HEK293 (cell line): ENCODE data around the gene CREB5.
A peak's percentile ranks its signal among the peaks of the same experiment; 100 is the strongest.

Source experiments
- CTCF ChIA-PET: fragments of 350-600 bp; formaldehyde crosslinking; extraction: SDS; loops from one replicate; lab custom pipeline; 2021; ENCODE audit warnings: antibody characterized with exemption; lab: Yijun Ruan, JAX
- POLR2A ChIA-PET: fragments of 300-600 bp; formaldehyde crosslinking; extraction: SDS; loops from one replicate; lab custom pipeline; 2020; ENCODE audit warnings: antibody characterized with exemption, inconsistent platforms; lab: Yijun Ruan, JAX
- H3K27ac ChIP-seq: fragments of 200-500 bp; sonication (Bioruptor generic); 2 replicates; pipeline ENCODE4 v1.5.1; 2014; ENCODE audit warnings: low read depth, low read length, control low read depth, inconsistent platforms; ENCODE audit errors: extremely low read depth
- H3K36me3 ChIP-seq, 2 experiments: fragments of 200-500 bp in 1 of 2; sonication (Bioruptor generic) in 1 of 2; 1 replicate in 1 of 2; 2 replicates in 1 of 2; pipeline ENCODE4 v1.5.1; 2014 to 2017; ENCODE audit warnings: inconsistent platforms in 2 of 2, low read length in 2 of 2; ENCODE audit not compliant: control insufficient read depth in 2 of 2, insufficient read depth in 1 of 2
- H3K4me1 ChIP-seq: fragments of 200-500 bp; sonication (Bioruptor generic); 2 replicates; pipeline ENCODE4 v1.5.1; 2014; ENCODE audit warnings: mild to moderate bottlenecking, low read length, inconsistent platforms; ENCODE audit not compliant: control insufficient read depth, insufficient read depth
- H3K4me3 ChIP-seq: 2 replicates; pipeline ENCODE4 v1.5.1; 2011; ENCODE audit warnings: low read depth, mild to moderate bottlenecking, control low read depth, low read length, moderate library complexity
- H3K9me3 ChIP-seq: fragments of 200-500 bp; sonication (Bioruptor generic); 2 replicates; pipeline ENCODE4 v1.5.1; 2014; ENCODE audit warnings: low read depth, low read length, inconsistent platforms; ENCODE audit not compliant: control insufficient read depth, insufficient read depth
- FEZF1 ChIP-seq: fragments of 450-650 bp; formaldehyde crosslinking; IDR thresholded peaks from 2 replicates; pipeline ENCODE4 v1.5.1; 2016; ENCODE audit warnings: missing biosample characterization, missing genetic modification characterization
- GLIS2 ChIP-seq: fragments of 450-650 bp; formaldehyde crosslinking; IDR thresholded peaks from 2 replicates; pipeline ENCODE4 v1.5.1; 2016; ENCODE audit warnings: missing biosample characterization, missing genetic modification characterization
- HOXA7 ChIP-seq: sonication (generic); formaldehyde crosslinking; IDR thresholded peaks from 2 replicates; pipeline ENCODE4 v1.8.1; 2022; ENCODE audit warnings: missing genetic modification reagents, borderline replicate concordance
- HOXD13 ChIP-seq: sonication (generic); formaldehyde crosslinking; IDR thresholded peaks from 2 replicates; pipeline ENCODE4 v1.8.0; 2022; ENCODE audit warnings: missing genetic modification reagents, borderline replicate concordance
- OVOL3 ChIP-seq: fragments of 450-650 bp; formaldehyde crosslinking; IDR thresholded peaks from 2 replicates; pipeline ENCODE4 v1.5.1; 2016; ENCODE audit warnings: missing biosample characterization, missing genetic modification characterization
- PRDM1 ChIP-seq: fragments of 450-650 bp; formaldehyde crosslinking; IDR thresholded peaks from 2 replicates; pipeline ENCODE4; 2016; ENCODE audit warnings: missing biosample characterization, missing genetic modification characterization
- SP2 ChIP-seq: fragments of 450-650 bp; formaldehyde crosslinking; IDR thresholded peaks from 2 replicates; pipeline ENCODE4 v1.5.1; 2016; ENCODE audit warnings: missing biosample characterization, missing genetic modification characterization
- ZBTB21 ChIP-seq: fragments of 450-650 bp; formaldehyde crosslinking; IDR thresholded peaks from 2 replicates; pipeline ENCODE4 v1.5.1; 2017; ENCODE audit warnings: missing biosample characterization, missing genetic modification characterization
- ZFHX2 ChIP-seq: fragments of 450-650 bp; formaldehyde crosslinking; conservative IDR thresholded peaks from 2 replicates; pipeline ENCODE4 v1.5.1; 2016; ENCODE audit warnings: missing biosample characterization, missing genetic modification characterization
- ZNF10 ChIP-seq: fragments of 450-650 bp; formaldehyde crosslinking; IDR thresholded peaks from 2 replicates; pipeline ENCODE4 v1.5.1; 2017; ENCODE audit warnings: missing biosample characterization, missing genetic modification characterization
- ZNF121 ChIP-seq: fragments of 450-650 bp; formaldehyde crosslinking; IDR thresholded peaks from 2 replicates; pipeline ENCODE4 v1.5.1; 2016; ENCODE audit warnings: missing biosample characterization, missing genetic modification characterization
- ZNF132 ChIP-seq: fragments of 450-650 bp; formaldehyde crosslinking; IDR thresholded peaks from 2 replicates; pipeline ENCODE4 v1.5.1; 2017; ENCODE audit warnings: missing biosample characterization, missing genetic modification characterization, borderline replicate concordance
- ZNF157 ChIP-seq: fragments of 450-650 bp; formaldehyde crosslinking; IDR thresholded peaks from 2 replicates; pipeline ENCODE4 v1.5.1; 2016; ENCODE audit warnings: missing biosample characterization, missing genetic modification characterization
- ZNF175 ChIP-seq: fragments of 450-650 bp; formaldehyde crosslinking; IDR thresholded peaks from 2 replicates; pipeline ENCODE4 v1.5.1; 2016; ENCODE audit warnings: missing biosample characterization, missing genetic modification characterization
- ZNF239 ChIP-seq: fragments of 450-650 bp; formaldehyde crosslinking; IDR thresholded peaks from 2 replicates; pipeline ENCODE4 v1.5.1; 2016; ENCODE audit warnings: missing biosample characterization, missing genetic modification characterization
- ZNF266 ChIP-seq: fragments of 450-650 bp; formaldehyde crosslinking; IDR thresholded peaks from 2 replicates; pipeline ENCODE4 v1.5.1; 2016; ENCODE audit warnings: missing biosample characterization, missing genetic modification characterization, low read depth
- ZNF341 ChIP-seq: fragments of 450-650 bp; formaldehyde crosslinking; IDR thresholded peaks from 2 replicates; pipeline ENCODE4; 2016; ENCODE audit warnings: low read depth, missing biosample characterization, missing genetic modification characterization
- ZNF501 ChIP-seq: fragments of 450-650 bp; formaldehyde crosslinking; IDR thresholded peaks from 2 replicates; pipeline ENCODE4 v1.5.1; 2016; ENCODE audit warnings: missing biosample characterization, missing genetic modification characterization
- ZNF600 ChIP-seq: fragments of 450-650 bp; formaldehyde crosslinking; IDR thresholded peaks from 2 replicates; pipeline ENCODE4 v1.5.1; 2016; ENCODE audit warnings: missing biosample characterization, missing genetic modification characterization
- ZNF747 ChIP-seq: fragments of 450-650 bp; formaldehyde crosslinking; IDR thresholded peaks from 2 replicates; pipeline ENCODE4 v1.5.1; 2016; ENCODE audit warnings: missing biosample characterization, missing genetic modification characterization
- ZNF791 ChIP-seq: fragments of 450-650 bp; formaldehyde crosslinking; IDR thresholded peaks from 2 replicates; pipeline ENCODE4 v1.5.1; 2016; ENCODE audit warnings: missing biosample characterization, missing genetic modification characterization
- ZNF792 ChIP-seq: fragments of 450-650 bp; formaldehyde crosslinking; IDR thresholded peaks from 2 replicates; pipeline ENCODE4 v1.5.1; 2016; ENCODE audit warnings: missing biosample characterization, missing genetic modification characterization
- ZSCAN23 ChIP-seq: fragments of 450-650 bp; formaldehyde crosslinking; IDR thresholded peaks from 2 replicates; pipeline ENCODE4 v1.5.1; 2016; ENCODE audit warnings: missing biosample characterization, missing genetic modification characterization
- TF ChIP-seq, protein P1 (sequence below): fragments of 450-650 bp; formaldehyde crosslinking; IDR thresholded peaks from 2 replicates; pipeline ENCODE4 v1.5.1; 2016; ENCODE audit warnings: missing biosample characterization, missing genetic modification characterization
- TF ChIP-seq, protein P2 (sequence below): fragments of 450-650 bp; formaldehyde crosslinking; IDR thresholded peaks from 2 replicates; pipeline ENCODE4 v1.5.1; 2017; ENCODE audit warnings: missing biosample characterization, missing genetic modification characterization
- TF ChIP-seq, protein P3 (sequence below): IDR thresholded peaks from 2 replicates; pipeline ENCODE4 v1.6.1; 2011; ENCODE audit warnings: mild to moderate bottlenecking, low read depth, low read length, borderline replicate concordance
- TF ChIP-seq, protein P4 (sequence below): fragments of 450-650 bp; formaldehyde crosslinking; IDR thresholded peaks from 2 replicates; pipeline ENCODE4 v1.5.1; 2017; ENCODE audit warnings: missing biosample characterization, missing genetic modification characterization

The CREB5 gene

DNA sequence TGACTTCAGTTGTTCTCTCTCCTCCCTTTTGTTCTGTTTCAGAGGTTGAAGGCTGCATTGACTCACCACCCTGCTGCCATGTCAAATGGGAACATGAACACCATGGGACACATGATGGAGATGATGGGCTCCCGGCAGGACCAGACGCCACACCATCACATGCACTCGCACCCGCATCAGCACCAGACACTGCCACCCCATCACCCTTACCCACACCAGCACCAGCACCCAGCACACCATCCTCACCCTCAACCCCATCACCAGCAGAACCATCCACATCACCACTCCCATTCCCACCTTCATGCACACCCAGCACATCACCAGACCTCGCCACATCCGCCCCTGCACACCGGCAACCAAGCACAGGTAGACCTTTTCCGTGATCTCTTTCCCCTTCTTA is 391.8 kb downstream of the CREB5 start:
- ChIA-PET POLR2A (no interaction called here), CTCF (interaction anchor here (0.6 kb wide), 1 partner anchor 71 kb away, joined by 4 read pairs; no protein-coding TSS in a partner anchor)
- no peaks in the 10 kb centered on the region for H3K4me1 ChIP-seq
- H3K27ac ChIP-seq = no peak overlapping the region
- TF ChIP-seq ZBTB21 (tag by site-specific recombination) = no peak
- TF ChIP-seq ZNF792 = no peak
- no peak for TF ChIP-seq ZNF266 (tag by site-specific recombination)
- no peak for TF ChIP-seq ZSCAN23
- TF ChIP-seq HOXD13 (CRISPR knock-in tag) = no peak
- TF ChIP-seq ZNF341 (tag by site-specific recombination) = no peak
- no peak for TF ChIP-seq ZNF791 (tag by site-specific recombination)
- no peak for TF ChIP-seq ZNF132
- no peak for TF ChIP-seq ZNF157 (tag by site-specific recombination)
- TF ChIP-seq FEZF1 = no peak
- TF ChIP-seq OVOL3 (tag by site-specific recombination) = no peak
- TF ChIP-seq ZNF10 (tag by site-specific recombination) = no peak
- TF ChIP-seq HOXA7 (CRISPR knock-in tag) = no peak
- TF ChIP-seq ZNF121 (tag by site-specific recombination) = no peak
- no peak for TF ChIP-seq GLIS2 (tag by site-specific recombination)
- TF ChIP-seq ZNF175 (tag by site-specific recombination) = no peak
- TF ChIP-seq, protein P1, sequence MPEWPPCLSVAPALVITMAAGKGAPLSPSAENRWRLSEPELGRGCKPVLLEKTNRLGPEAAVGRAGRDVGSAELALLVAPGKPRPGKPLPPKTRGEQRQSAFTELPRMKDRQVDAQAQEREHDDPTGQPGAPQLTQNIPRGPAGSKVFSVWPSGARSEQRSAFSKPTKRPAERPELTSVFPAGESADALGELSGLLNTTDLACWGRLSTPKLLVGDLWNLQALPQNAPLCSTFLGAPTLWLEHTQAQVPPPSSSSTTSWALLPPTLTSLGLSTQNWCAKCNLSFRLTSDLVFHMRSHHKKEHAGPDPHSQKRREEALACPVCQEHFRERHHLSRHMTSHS (tag by site-specific recombination) = no peak
- TF ChIP-seq, protein P2, sequence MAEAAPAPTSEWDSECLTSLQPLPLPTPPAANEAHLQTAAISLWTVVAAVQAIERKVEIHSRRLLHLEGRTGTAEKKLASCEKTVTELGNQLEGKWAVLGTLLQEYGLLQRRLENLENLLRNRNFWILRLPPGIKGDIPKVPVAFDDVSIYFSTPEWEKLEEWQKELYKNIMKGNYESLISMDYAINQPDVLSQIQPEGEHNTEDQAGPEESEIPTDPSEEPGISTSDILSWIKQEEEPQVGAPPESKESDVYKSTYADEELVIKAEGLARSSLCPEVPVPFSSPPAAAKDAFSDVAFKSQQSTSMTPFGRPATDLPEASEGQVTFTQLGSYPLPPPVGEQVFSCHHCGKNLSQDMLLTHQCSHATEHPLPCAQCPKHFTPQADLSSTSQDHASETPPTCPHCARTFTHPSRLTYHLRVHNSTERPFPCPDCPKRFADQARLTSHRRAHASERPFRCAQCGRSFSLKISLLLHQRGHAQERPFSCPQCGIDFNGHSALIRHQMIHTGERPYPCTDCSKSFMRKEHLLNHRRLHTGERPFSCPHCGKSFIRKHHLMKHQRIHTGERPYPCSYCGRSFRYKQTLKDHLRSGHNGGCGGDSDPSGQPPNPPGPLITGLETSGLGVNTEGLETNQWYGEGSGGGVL (tag by site-specific recombination) = no peak
- H3K36me3 ChIP-seq = peaks cover 3 to 8% of the 10 kb centered on the region in 2 experiments; a peak in 2 of 3 replicates
- H3K4me3 ChIP-seq = no peak overlapping the region
- no peaks in the 10 kb centered on the region for H3K9me3 ChIP-seq

DNA sequence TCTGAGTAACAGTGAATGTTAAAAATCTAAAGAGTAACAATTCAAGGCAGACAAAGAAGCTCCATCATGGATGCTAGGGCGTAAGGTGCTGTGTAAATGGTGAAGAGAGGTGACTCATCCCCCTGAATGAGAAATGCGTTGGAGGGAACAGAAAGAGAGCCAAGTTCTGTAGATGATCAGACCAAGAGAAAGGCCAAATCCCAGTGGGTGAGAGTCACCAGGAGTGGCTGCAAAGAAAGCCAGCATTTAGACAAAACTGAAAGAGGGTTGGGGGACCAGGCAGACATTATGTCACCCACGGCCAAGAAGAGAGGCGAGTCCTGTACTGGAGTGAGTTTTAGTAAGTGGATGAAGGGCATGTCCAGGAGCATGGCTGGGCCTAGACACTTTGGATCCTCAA is 392.7 kb downstream of the CREB5 start:
- Histone ChIP-seq H3K36me3 (peaks cover 3 to 12% of the 10 kb centered on the region in 2 experiments; a peak in 2 of 3 replicates), H3K4me3 (no peak overlapping the region), H3K9me3 (no peaks in the 10 kb centered on the region), H3K27ac (no peak overlapping the region), H3K4me1 (no peaks in the 10 kb centered on the region)
- ChIA-PET POLR2A (no interaction called here), CTCF (no interaction called here)
- TF ChIP-seq ZNF501 (no peak), ZNF10 (tag by site-specific recombination) (no peak), PRDM1 (tag by site-specific recombination) (0 out of 2 replicates have a peak, but pooled peaks have one; percentile 7), ZFHX2 (peak; percentile 52), ZNF239 (tag by site-specific recombination) (no peak), ZNF600 (tag by site-specific recombination) (no peak), SP2 (no peak), ZNF747 (tag by site-specific recombination) (no peak)
- TF ChIP-seq, protein P3, sequence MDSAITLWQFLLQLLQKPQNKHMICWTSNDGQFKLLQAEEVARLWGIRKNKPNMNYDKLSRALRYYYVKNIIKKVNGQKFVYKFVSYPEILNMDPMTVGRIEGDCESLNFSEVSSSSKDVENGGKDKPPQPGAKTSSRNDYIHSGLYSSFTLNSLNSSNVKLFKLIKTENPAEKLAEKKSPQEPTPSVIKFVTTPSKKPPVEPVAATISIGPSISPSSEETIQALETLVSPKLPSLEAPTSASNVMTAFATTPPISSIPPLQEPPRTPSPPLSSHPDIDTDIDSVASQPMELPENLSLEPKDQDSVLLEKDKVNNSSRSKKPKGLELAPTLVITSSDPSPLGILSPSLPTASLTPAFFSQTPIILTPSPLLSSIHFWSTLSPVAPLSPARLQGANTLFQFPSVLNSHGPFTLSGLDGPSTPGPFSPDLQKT = no peak
- TF ChIP-seq, protein P4, sequence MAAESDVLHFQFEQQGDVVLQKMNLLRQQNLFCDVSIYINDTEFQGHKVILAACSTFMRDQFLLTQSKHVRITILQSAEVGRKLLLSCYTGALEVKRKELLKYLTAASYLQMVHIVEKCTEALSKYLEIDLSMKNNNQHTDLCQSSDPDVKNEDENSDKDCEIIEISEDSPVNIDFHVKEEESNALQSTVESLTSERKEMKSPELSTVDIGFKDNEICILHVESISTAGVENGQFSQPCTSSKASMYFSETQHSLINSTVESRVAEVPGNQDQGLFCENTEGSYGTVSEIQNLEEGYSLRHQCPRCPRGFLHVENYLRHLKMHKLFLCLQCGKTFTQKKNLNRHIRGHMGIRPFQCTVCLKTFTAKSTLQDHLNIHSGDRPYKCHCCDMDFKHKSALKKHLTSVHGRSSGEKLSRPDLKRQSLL (tag by site-specific recombination) = peak; percentile 46; the same call in 1 of the 2 replicates
